ENCODE measurements around the gene B9D2. TPM values are rescaled to one million over a fixed set of nuclear protein-coding genes. Genes with fewer than 3 reads are reported as not detected.

The B9D2 gene
- total RNA-seq, 1 experiment from 2014 or later: 7.6 TPM

DNA sequence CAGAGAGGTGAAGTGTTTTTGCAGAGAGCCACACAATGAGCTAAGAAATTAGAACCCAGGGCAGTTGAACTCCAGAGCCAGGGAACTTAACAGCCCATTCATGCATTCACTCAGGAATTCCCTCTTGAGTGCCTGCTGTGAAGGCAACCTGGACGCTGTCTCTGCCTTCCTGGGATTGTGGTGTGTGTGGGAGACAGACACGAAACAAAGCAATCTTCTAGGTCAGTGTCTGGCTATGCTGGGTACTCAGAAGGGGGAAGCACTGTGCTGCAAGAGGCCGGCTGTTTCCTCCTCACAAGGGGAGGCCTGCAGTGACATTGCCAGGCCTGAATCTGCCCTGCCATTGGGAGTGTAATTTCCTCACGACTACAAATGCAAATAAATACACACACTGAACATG, 43.3 kb upstream of the B9D2 start:
- peak overlapping the region; percentile 47 for H3K4me2 ChIP-seq (ENCODE audit: low read depth, low read length, poor library complexity, severe bottlenecking)
- H3K36me3 ChIP-seq (ENCODE audit: insufficient read depth, low read length): no peaks in the 10 kb centered on the region
- H3K9me3 ChIP-seq (ENCODE audit: low read length): no peaks in the 10 kb centered on the region
- H3K27ac ChIP-seq (ENCODE audit: low read length): peak overlapping the region; percentile 53
- peak overlapping the region; percentile 48 for H3K9ac ChIP-seq (ENCODE audit: low read length)
- no peak overlapping the region for H2AFZ ChIP-seq (ENCODE audit: low read length)
- peaks cover 8% of the 10 kb centered on the region; the same call in 1 of the 2 replicates for H3K79me2 ChIP-seq (ENCODE audit: low read length)
- H3K4me1 ChIP-seq (ENCODE audit: low read length): peaks cover 20% of the 10 kb centered on the region
- H4K20me1 ChIP-seq (ENCODE audit: insufficient read depth, low read depth, low read length): no peaks in the 10 kb centered on the region
- H3K27me3 ChIP-seq (ENCODE audit: low read length): no peaks in the 10 kb centered on the region
- no peak overlapping the region for H3K4me3 ChIP-seq (ENCODE audit: low read length)
- H3K9me2 ChIP-seq (replicated peaks; ENCODE audit: insufficient read depth, low read length): no peaks in the 10 kb centered on the region
- peak; percentile 67 for DNase-seq

DNA sequence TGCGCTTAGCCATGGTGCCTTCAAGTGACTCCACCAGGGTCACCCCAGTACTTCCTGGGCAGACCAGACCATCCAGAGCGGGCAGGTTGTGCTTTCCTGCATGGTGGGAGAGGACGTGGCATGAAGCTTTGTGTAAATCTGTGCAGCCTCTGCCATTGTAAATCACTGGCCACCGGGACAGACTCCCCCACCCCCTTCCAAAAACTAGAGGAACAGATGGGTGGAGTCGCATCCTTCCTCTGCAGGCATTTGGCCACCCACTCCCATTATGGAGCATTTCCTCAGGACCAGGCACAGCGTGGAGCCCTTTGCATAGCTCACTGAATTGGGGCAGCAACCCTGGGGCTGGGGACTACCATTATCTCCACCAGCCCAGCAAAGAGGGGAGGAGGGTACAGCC, 41.8 kb upstream of the B9D2 start:
- Histone ChIP-seq H4K20me1 (ENCODE audit: insufficient read depth, low read depth, low read length) (no peaks in the 10 kb centered on the region), H3K27ac (ENCODE audit: low read length) (no peak overlapping the region), H3K9ac (ENCODE audit: low read length) (no peak overlapping the region), H3K9me2 (replicated peaks; ENCODE audit: insufficient read depth, low read length) (no peaks in the 10 kb centered on the region), H3K79me2 (ENCODE audit: low read length) (peaks cover 21% of the 10 kb centered on the region; the same call in 1 of the 2 replicates), H2AFZ (ENCODE audit: low read length) (no peak overlapping the region), H3K4me3 (ENCODE audit: low read length) (no peak overlapping the region), H3K36me3 (ENCODE audit: insufficient read depth, low read length) (no peaks in the 10 kb centered on the region), H3K27me3 (ENCODE audit: low read length) (no peaks in the 10 kb centered on the region), H3K4me2 (ENCODE audit: low read depth, low read length, poor library complexity, severe bottlenecking) (no peak overlapping the region), H3K9me3 (ENCODE audit: low read length) (no peaks in the 10 kb centered on the region), H3K4me1 (ENCODE audit: low read length) (peaks cover 20% of the 10 kb centered on the region)
- no peak for DNase-seq

DNA sequence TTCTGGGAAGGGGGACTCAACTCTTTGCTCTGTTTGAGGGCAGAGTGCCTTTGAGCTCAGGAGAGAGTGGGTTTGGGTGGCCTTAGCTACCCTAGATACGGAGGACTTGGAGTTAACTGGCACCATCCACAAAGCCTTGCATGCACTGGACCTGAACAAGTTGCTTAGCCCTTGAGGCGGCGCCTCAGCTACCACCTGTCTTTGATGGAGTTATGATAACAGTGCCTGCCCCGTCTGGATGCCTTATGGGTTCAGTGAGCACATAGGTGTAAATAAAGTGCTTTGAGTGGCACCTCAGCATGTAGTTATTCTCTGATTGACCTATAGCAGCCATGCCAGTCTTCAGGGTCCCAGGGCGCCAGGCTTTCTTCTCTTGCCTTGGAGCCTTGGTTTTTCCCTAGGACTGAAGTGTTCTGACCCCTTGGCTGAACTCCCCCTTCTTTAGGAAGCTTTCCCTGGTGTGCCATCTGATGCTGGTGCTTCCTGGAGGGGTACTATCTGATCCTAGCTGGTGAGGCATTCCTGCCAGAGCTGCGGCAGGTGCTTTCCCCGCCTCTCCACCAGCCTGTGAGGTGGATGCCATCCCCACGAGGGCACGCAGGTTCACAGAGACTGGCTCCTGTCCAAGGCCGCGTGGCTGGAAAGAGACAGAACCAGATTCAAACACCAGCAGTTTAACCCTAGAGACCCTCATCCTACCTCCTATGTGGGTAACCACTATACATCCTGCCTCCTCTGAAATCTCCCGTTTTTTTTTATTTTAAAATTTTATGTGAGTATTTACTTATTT, 39.4 kb upstream of the B9D2 start:
- H3K4me2 ChIP-seq (ENCODE audit: low read depth, low read length, poor library complexity, severe bottlenecking): no peak overlapping the region
- no peak overlapping the region for H2AFZ ChIP-seq (ENCODE audit: low read length)
- peaks cover 36% of the 10 kb centered on the region for H3K79me2 ChIP-seq (ENCODE audit: low read length)
- no peak overlapping the region for H3K4me3 ChIP-seq (ENCODE audit: low read length)
- no peaks in the 10 kb centered on the region for H3K9me2 ChIP-seq (replicated peaks; ENCODE audit: insufficient read depth, low read length)
- no peak overlapping the region for H3K9ac ChIP-seq (ENCODE audit: low read length)
- H3K36me3 ChIP-seq (ENCODE audit: insufficient read depth, low read length): no peaks in the 10 kb centered on the region
- no peaks in the 10 kb centered on the region for H3K27me3 ChIP-seq (ENCODE audit: low read length)
- H3K9me3 ChIP-seq (ENCODE audit: low read length): no peaks in the 10 kb centered on the region
- no peak for DNase-seq
- H3K4me1 ChIP-seq (ENCODE audit: low read length): peaks cover 29% of the 10 kb centered on the region
- no peak overlapping the region for H3K27ac ChIP-seq (ENCODE audit: low read length)
- no peaks in the 10 kb centered on the region for H4K20me1 ChIP-seq (ENCODE audit: insufficient read depth, low read depth, low read length)

DNA sequence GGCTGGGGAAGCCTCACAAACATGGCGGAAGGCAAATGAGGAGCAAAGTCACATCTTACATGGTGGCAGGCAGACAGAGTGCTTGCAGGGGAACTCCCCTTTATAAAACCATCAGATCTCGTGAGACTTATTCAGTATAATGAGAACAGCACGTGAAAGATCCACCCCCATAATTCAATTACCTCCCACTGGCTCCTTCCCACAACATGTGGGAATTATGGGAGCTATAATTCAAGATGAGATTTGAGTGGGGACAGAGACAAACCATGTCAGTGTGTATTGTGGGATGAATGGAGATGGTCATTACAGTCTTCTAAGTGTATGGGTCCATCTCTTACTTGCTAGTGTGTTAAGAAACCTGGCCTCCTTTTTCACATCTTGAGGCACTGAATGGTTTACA, 38.1 kb upstream of the B9D2 start:
- H3K36me3 ChIP-seq (ENCODE audit: insufficient read depth, low read length): no peaks in the 10 kb centered on the region
- H4K20me1 ChIP-seq (ENCODE audit: insufficient read depth, low read depth, low read length): no peaks in the 10 kb centered on the region
- H3K4me1 ChIP-seq (ENCODE audit: low read length): peaks cover 15% of the 10 kb centered on the region
- no peaks in the 10 kb centered on the region for H3K9me3 ChIP-seq (ENCODE audit: low read length)
- H3K27me3 ChIP-seq (ENCODE audit: low read length): no peaks in the 10 kb centered on the region
- no peak for DNase-seq
- no peaks in the 10 kb centered on the region for H3K9me2 ChIP-seq (replicated peaks; ENCODE audit: insufficient read depth, low read length)
- H3K79me2 ChIP-seq (ENCODE audit: low read length): peaks cover 46% of the 10 kb centered on the region
- no peak overlapping the region for H3K4me2 ChIP-seq (ENCODE audit: low read depth, low read length, poor library complexity, severe bottlenecking)
- H3K27ac ChIP-seq (ENCODE audit: low read length): no peak overlapping the region
- H2AFZ ChIP-seq (ENCODE audit: low read length): no peak overlapping the region
- H3K9ac ChIP-seq (ENCODE audit: low read length): no peak overlapping the region
- H3K4me3 ChIP-seq (ENCODE audit: low read length): no peak overlapping the region

DNA sequence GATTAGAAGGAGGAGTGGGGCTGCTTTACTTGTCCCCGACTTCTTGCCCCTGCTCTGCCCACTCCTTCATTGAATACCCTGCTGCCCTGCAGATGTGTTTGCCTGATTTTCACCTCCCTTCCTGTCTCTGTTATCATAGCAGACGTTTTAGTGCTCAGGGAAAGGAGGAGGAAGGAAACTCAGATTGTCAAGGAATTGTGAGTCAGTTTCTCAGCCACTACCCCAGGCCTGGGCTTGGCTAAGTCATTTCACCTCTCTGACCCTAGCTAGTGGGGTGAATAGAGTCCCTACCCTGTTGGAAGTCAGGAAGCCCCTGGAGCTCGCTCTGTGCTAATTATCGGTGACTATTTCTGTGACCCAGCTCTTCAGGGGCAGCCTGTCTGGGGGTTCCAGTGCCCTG, 37.5 kb upstream of the B9D2 start:
- Histone ChIP-seq H3K9me3 (ENCODE audit: low read length) (no peaks in the 10 kb centered on the region), H3K27me3 (ENCODE audit: low read length) (no peaks in the 10 kb centered on the region), H3K27ac (ENCODE audit: low read length) (no peak overlapping the region), H4K20me1 (ENCODE audit: insufficient read depth, low read depth, low read length) (no peaks in the 10 kb centered on the region), H3K4me3 (ENCODE audit: low read length) (no peak overlapping the region), H3K79me2 (ENCODE audit: low read length) (peaks cover 51% of the 10 kb centered on the region), H3K36me3 (ENCODE audit: insufficient read depth, low read length) (no peaks in the 10 kb centered on the region), H3K4me1 (ENCODE audit: low read length) (peaks cover 12% of the 10 kb centered on the region), H3K9me2 (replicated peaks; ENCODE audit: insufficient read depth, low read length) (no peaks in the 10 kb centered on the region), H3K9ac (ENCODE audit: low read length) (no peak overlapping the region), H3K4me2 (ENCODE audit: low read depth, low read length, poor library complexity, severe bottlenecking) (no peak overlapping the region), H2AFZ (ENCODE audit: low read length) (no peak overlapping the region)
- no peak for DNase-seq

DNA sequence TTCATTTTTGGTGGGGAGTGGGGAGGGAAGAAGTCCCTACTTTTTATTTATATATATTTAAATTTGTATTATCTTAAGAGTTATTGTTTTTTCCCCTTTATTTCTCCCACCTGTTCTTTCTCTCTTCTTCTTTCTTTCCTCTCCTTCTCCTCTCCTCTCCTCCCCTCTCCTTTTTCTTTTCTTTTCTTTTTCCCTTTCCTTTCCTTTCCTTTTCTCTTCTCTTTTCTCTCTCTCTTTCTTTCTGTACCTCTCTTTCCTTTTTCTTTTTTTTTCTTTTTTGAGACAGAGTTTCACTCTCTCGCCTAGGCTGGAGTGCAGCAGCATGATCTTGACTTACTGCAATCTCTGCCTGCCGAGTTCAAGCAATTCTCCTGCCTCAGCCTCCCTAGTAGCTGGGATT, 35.6 kb upstream of the B9D2 start:
- Histone ChIP-seq H2AFZ (ENCODE audit: low read length) (no peak overlapping the region), H3K79me2 (ENCODE audit: low read length) (peaks cover 71% of the 10 kb centered on the region), H3K4me3 (ENCODE audit: low read length) (no peak overlapping the region), H3K36me3 (ENCODE audit: insufficient read depth, low read length) (no peaks in the 10 kb centered on the region), H3K27ac (ENCODE audit: low read length) (no peak overlapping the region), H3K4me1 (ENCODE audit: low read length) (peaks cover 28% of the 10 kb centered on the region), H3K9me3 (ENCODE audit: low read length) (no peaks in the 10 kb centered on the region), H3K4me2 (ENCODE audit: low read depth, low read length, poor library complexity, severe bottlenecking) (peak overlapping the region; percentile 87), H3K27me3 (ENCODE audit: low read length) (no peaks in the 10 kb centered on the region), H4K20me1 (ENCODE audit: insufficient read depth, low read depth, low read length) (0 out of 2 replicates have a peak, but pooled peaks cover 8% of the 10 kb centered on the region), H3K9ac (ENCODE audit: low read length) (peak overlapping the region; percentile 97; the same call in 1 of the 2 replicates), H3K9me2 (replicated peaks; ENCODE audit: insufficient read depth, low read length) (no peaks in the 10 kb centered on the region)
- no peak for DNase-seq

DNA sequence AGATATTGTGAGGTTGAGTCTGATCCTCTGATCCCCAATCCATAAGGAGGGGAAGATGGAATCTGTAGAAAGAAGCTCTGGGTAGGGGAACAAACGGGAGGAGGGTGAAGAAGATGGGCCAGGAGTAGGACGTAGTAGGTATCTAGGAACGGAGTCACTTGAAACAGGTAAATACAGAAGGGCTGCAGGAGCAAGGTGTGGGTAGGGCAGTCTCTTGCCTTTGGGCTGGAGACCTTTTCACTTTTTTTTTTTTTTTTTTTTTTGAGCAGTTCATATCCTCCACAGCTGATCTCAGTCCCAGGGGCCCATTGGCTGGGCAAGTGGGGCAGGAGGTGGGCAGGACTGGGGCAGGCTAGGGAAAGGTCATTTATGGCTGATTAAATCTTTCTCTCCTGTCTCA, 35.1 kb upstream of the B9D2 start:
- Histone ChIP-seq H3K27me3 (ENCODE audit: low read length) (no peaks in the 10 kb centered on the region), H3K4me3 (ENCODE audit: low read length) (peak overlapping the region; percentile 99), H4K20me1 (ENCODE audit: insufficient read depth, low read depth, low read length) (0 out of 2 replicates have a peak, but pooled peaks cover 8% of the 10 kb centered on the region), H3K9ac (ENCODE audit: low read length) (peak overlapping the region; percentile 97), H3K9me2 (replicated peaks; ENCODE audit: insufficient read depth, low read length) (no peaks in the 10 kb centered on the region), H3K4me1 (ENCODE audit: low read length) (peaks cover 28% of the 10 kb centered on the region), H3K4me2 (ENCODE audit: low read depth, low read length, poor library complexity, severe bottlenecking) (peak overlapping the region; percentile 87), H2AFZ (ENCODE audit: low read length) (no peak overlapping the region), H3K79me2 (ENCODE audit: low read length) (peaks cover 75% of the 10 kb centered on the region), H3K36me3 (ENCODE audit: insufficient read depth, low read length) (no peaks in the 10 kb centered on the region), H3K27ac (ENCODE audit: low read length) (no peak overlapping the region), H3K9me3 (ENCODE audit: low read length) (no peaks in the 10 kb centered on the region)
- no peak for DNase-seq

DNA sequence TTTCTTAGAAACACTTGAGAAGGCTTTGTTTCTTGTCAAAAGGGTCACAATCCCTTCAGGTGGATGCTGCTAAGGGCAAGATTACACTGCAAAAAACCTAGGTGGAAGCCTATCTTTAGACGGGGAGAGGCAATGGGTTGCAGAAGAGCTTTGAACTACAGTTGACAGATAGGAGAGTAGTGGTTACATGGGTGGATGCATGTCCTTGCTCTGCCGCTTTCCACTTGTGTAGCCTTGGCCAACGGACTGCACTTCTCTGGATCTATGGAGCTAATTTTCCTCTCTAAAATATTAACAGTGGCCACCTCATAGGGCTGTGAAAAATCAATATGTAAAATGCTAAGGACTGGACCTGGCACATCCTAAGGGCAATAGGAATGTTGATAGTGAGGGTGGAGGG, 34.6 kb upstream of the B9D2 start:
- Histone ChIP-seq H2AFZ (ENCODE audit: low read length) (no peak overlapping the region), H3K36me3 (ENCODE audit: insufficient read depth, low read length) (no peaks in the 10 kb centered on the region), H3K4me2 (ENCODE audit: low read depth, low read length, poor library complexity, severe bottlenecking) (peak overlapping the region; percentile 87), H3K9ac (ENCODE audit: low read length) (peak overlapping the region; percentile 97), H4K20me1 (ENCODE audit: insufficient read depth, low read depth, low read length) (0 out of 2 replicates have a peak, but pooled peaks cover 8% of the 10 kb centered on the region), H3K27me3 (ENCODE audit: low read length) (no peaks in the 10 kb centered on the region), H3K79me2 (ENCODE audit: low read length) (peaks cover 80% of the 10 kb centered on the region), H3K4me3 (ENCODE audit: low read length) (peak overlapping the region; percentile 99), H3K4me1 (ENCODE audit: low read length) (peaks cover 28% of the 10 kb centered on the region), H3K27ac (ENCODE audit: low read length) (no peak overlapping the region), H3K9me3 (ENCODE audit: low read length) (no peaks in the 10 kb centered on the region), H3K9me2 (replicated peaks; ENCODE audit: insufficient read depth, low read length) (no peaks in the 10 kb centered on the region)
- peak; percentile 52 for DNase-seq

All from Karpas-422 (cell line).